ENCODE measurements around the gene CELA3A. TPM values are rescaled to one million over a fixed set of nuclear protein-coding genes. Genes with fewer than 3 reads are reported as not detected.
A peak's percentile ranks its signal among the peaks of the same experiment; 100 is the strongest.

Gene CELA3A
- total RNA-seq, 1 donor from 2014 or later, result not detected

DNA sequence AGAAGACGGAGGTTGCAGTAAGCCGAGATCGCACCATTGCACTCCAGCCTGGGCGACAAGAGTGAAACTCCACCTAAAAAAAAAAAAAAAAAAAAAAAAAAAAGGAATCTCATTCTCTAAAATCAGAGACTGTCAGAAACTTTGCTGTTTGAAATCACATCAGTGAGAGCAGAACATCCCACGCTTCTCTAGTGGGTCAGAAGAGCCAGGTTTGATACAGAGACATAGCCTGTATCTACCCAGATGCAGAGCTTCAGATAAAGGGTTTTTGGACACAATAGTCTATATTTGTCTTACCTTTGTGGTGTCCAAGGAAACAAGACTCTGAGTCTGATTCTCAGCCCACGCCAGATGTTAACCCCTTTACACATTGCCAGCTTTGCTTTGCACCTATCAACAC lies 19.6 kb downstream of the CELA3A start:
- DNase-seq (ENCODE audit: low spot score), result no peak
- TF ChIP-seq, protein P1, sequence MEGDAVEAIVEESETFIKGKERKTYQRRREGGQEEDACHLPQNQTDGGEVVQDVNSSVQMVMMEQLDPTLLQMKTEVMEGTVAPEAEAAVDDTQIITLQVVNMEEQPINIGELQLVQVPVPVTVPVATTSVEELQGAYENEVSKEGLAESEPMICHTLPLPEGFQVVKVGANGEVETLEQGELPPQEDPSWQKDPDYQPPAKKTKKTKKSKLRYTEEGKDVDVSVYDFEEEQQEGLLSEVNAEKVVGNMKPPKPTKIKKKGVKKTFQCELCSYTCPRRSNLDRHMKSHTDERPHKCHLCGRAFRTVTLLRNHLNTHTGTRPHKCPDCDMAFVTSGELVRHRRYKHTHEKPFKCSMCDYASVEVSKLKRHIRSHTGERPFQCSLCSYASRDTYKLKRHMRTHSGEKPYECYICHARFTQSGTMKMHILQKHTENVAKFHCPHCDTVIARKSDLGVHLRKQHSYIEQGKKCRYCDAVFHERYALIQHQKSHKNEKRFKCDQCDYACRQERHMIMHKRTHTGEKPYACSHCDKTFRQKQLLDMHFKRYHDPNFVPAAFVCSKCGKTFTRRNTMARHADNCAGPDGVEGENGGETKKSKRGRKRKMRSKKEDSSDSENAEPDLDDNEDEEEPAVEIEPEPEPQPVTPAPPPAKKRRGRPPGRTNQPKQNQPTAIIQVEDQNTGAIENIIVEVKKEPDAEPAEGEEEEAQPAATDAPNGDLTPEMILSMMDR (IDR thresholded peaks at IDR 0.05), result no peak
- Mint-ChIP-seq H3K36me3 (ENCODE audit: low read depth) (no peaks in the 10 kb centered on the region), H3K4me1 (ENCODE audit: low read depth) (peaks cover 37% of the 10 kb centered on the region), H3K27ac (ENCODE audit: unreplicated experiment) (no peak overlapping the region), H3K27me3 (ENCODE audit: low read depth) (no peaks in the 10 kb centered on the region), H3K4me3 (ENCODE audit: unreplicated experiment) (no peak overlapping the region), H3K9me3 (ENCODE audit: low read depth) (no peaks in the 10 kb centered on the region)

DNA sequence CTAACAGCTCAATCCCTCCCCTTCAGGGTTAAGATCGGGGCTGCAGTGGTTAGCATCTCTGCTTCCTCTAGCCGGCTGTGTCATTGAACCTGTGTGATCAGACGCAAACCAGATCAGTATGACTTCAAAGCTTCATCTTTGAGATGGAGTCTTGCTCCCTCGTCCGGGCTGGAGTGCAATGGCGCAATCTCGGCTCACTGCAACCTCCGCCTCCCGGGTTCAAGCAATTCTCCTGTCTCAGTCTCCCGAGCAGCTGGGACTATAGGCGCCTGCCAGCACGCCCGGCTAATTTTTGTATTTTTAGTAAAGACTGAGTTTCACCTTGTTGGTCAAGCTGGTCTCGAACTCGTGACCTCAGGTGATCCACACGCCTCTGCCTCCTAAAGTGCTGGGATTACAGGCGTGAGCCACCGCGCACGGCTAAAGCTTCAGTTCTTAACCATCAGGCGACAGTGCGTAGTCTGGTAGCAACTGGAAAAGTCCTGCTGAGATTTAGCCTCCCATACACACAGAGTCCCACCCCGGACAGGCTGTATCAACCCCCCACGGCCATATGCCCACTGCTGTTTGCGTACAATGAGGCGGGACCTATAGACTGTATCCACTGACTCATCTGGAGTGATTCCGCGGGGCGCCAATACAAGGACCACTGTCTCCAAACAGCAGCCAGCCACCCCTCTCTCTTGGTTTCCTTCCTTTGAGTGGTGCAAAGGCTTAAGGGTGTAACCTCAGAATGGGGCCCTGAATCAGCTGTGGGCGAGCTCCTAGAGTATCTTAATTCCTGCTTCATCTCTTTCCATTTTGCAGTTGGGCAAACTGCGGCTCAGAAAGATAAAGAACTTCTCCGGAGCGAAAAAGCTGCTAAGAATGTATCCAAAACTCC lies 23.3 kb downstream of the CELA3A start:
- H3K27me3 Mint-ChIP-seq (ENCODE audit: low read depth), result no peaks in the 10 kb centered on the region
- no peaks in the 10 kb centered on the region for H3K9me3 Mint-ChIP-seq (ENCODE audit: low read depth)
- TF ChIP-seq, protein P1 (IDR thresholded peaks at IDR 0.05), result peak; percentile 43
- H3K36me3 Mint-ChIP-seq (ENCODE audit: low read depth), result no peaks in the 10 kb centered on the region
- DNase-seq (ENCODE audit: low spot score), result no peak
- peaks cover 28% of the 10 kb centered on the region for H3K4me1 Mint-ChIP-seq (ENCODE audit: low read depth)
- peak overlapping the region; percentile 95 for H3K4me3 Mint-ChIP-seq (ENCODE audit: unreplicated experiment)
- H3K27ac Mint-ChIP-seq (ENCODE audit: unreplicated experiment), result peak overlapping the region; percentile 96

DNA sequence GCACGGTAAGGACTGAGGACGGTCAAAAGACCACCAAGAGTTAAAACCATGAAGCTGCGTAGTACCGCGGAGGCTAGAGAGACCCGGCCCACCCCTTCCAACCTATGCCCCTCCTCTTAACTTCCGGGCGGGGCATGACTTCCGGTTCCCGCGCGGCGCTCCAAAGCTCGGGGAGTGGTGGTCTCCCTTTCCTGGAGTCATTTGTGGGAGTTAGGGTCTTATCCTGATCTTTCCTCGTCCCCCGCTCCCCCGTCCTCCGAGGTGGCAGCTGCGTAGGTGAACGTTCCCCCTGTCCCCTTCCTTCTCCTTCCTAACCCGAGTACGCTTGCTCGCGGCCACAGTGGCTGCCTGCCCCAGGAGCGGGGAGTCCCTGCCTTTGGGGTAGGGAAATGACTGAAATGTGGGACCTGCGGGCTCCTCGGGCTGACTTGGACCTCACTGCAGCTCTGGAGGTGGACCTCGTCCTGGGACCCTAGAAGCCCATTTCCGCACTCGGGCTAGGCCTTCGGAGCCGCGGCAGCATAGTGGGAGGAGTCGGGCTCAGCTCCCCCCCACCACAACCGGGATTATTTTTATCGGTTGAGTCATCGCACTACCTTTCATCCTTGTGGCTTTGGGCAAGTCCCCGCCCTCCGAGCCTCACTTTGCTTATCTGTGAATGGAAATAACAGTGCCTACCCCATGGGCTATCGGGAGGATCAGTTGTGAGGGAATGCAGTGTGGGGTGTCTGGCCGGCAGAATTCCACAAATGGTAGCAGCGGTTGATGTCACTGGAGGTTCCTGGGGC lies 24.1 kb downstream of the CELA3A start:
- H3K9me3 Mint-ChIP-seq (ENCODE audit: low read depth), result no peaks in the 10 kb centered on the region
- TF ChIP-seq, protein P1 (IDR thresholded peaks at IDR 0.05), result no peak

DNA sequence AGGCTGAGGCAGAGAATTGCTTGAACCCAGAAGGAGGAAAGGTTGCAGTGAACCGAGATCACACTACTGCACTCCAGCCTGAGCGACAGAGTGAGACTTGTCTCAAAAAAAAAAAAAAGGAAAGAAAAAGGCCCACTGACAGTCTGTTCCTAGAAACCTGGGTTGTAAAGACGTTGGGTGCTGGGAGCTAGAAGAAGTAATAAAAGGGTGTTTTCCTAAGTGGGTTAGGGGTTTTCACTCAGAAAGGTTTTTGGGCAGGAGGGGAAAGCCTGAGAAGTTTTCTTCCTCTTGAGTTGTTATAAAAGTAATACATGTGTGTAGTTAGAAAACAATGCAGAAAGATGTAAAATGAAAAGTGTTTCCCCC lies 25.4 kb downstream of the CELA3A start:
- Mint-ChIP-seq H3K27me3 (ENCODE audit: low read depth) (no peaks in the 10 kb centered on the region), H3K4me3 (ENCODE audit: unreplicated experiment) (peak overlapping the region; percentile 95), H3K27ac (ENCODE audit: unreplicated experiment) (no peak overlapping the region), H3K36me3 (ENCODE audit: low read depth) (no peaks in the 10 kb centered on the region), H3K4me1 (ENCODE audit: low read depth) (peaks cover 28% of the 10 kb centered on the region), H3K9me3 (ENCODE audit: low read depth) (no peaks in the 10 kb centered on the region)
- TF ChIP-seq, protein P1 (IDR thresholded peaks at IDR 0.05), result no peak
- no peak for DNase-seq (ENCODE audit: low spot score)

More for the DNA sequence above, 24.1 kb downstream of the CELA3A start:
- peak; percentile 94 for DNase-seq (ENCODE audit: low spot score)
- Mint-ChIP-seq H3K27ac (ENCODE audit: unreplicated experiment) (peak overlapping the region; percentile 96), H3K27me3 (ENCODE audit: low read depth) (no peaks in the 10 kb centered on the region), H3K36me3 (ENCODE audit: low read depth) (no peaks in the 10 kb centered on the region), H3K4me3 (ENCODE audit: unreplicated experiment) (peak overlapping the region; percentile 95), H3K4me1 (ENCODE audit: low read depth) (peaks cover 28% of the 10 kb centered on the region)

DNA sequence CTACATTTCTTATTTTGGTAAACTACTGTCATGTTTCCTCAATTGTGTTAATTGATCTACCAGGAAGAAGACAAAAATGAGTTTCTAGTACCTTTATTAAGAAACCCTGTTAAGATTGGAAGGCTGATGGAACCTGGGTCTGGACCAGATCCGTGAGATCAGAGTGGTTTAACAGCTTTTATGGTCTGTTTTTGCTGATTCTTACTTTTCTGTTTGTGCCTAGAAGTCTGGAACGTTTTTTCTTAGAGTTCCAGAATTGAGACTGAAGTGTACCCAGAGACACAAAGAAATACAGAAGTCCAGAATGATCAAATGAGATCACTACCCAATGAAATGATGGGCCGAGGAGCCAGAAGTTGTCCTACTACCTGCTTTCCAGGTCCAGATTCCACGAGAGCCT lies 28.6 kb downstream of the CELA3A start:
- TF ChIP-seq, protein P1 (IDR thresholded peaks at IDR 0.05), result no peak
- Mint-ChIP-seq H3K27me3 (ENCODE audit: low read depth) (no peaks in the 10 kb centered on the region), H3K36me3 (ENCODE audit: low read depth) (no peaks in the 10 kb centered on the region), H3K9me3 (ENCODE audit: low read depth) (no peaks in the 10 kb centered on the region), H3K27ac (ENCODE audit: unreplicated experiment) (no peak overlapping the region), H3K4me1 (ENCODE audit: low read depth) (peaks cover 8% of the 10 kb centered on the region), H3K4me3 (ENCODE audit: unreplicated experiment) (no peak overlapping the region)
- no peak for DNase-seq (ENCODE audit: low spot score)

Data from chondrocyte (in vitro differentiated cells).